ENCODE measurements around the gene CCDC106.

CCDC106 gene

GRCh38 chr19:55661826-55662225 is 13.8 kb downstream of the CCDC106 start:
- H3K9me3 Mint-ChIP-seq = no peaks in the 10 kb centered on the region
- peaks cover 49% of the 10 kb centered on the region for H3K4me1 Mint-ChIP-seq
- no peak for DNase-seq (ENCODE audit: low spot score in 2 of 2)
- peaks cover 64% of the 10 kb centered on the region for H3K36me3 Mint-ChIP-seq (ENCODE audit: insufficient read depth)
- ATAC-seq (replicated peaks; ENCODE audit: extremely low read depth, poor library complexity, severe bottlenecking) = no peak
- H3K27ac Mint-ChIP-seq (ENCODE audit: low read depth) = peak overlapping the region; percentile 69
- no peaks in the 10 kb centered on the region for H3K27me3 Mint-ChIP-seq
- H3K4me3 Mint-ChIP-seq = no peak overlapping the region

GRCh38 chr19:55663846-55664536 is 16.0 kb downstream of the CCDC106 start:
- Mint-ChIP-seq H3K4me1 (peaks cover 37% of the 10 kb centered on the region), H3K27ac (ENCODE audit: low read depth) (no peak overlapping the region), H3K4me3 (no peak overlapping the region), H3K36me3 (ENCODE audit: insufficient read depth) (peaks cover 75% of the 10 kb centered on the region), H3K9me3 (no peaks in the 10 kb centered on the region), H3K27me3 (no peaks in the 10 kb centered on the region)
- DNase-seq (ENCODE audit: low spot score in 2 of 2) (no peak), ATAC-seq (replicated peaks; ENCODE audit: extremely low read depth, poor library complexity, severe bottlenecking) (no peak)

DNA sequence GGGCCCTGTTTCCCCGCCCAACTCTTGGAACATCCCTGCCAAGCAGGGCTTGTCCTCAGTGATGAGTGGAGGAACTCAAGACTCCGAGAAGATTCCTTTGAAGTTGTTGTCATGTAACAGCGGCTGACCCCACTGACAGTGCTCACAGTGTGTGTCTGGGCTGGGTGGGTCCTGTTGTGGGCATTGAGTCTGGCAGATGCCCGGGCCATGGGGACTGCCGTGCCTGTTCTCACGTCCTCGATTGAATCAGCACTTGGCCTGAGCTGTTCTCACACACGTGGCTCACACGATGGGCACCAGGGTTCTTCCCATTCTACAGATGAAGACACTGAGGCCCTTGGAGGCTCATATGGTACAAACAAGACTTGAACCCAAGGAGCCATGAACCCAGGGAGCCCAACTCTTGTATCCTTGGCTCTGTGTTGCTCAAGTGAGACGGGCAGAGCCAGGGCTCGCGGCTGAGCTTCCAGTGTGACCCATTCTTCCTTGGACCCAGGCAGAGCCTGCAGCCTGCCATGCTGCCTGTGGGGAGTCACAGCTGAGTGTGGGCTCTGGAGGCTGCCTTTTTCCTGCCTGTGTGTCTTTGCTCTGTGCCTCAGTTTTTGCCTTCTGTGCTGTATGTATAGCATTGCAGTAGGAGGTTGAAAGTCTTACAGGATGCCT is 18.5 kb downstream of the CCDC106 start:
- Mint-ChIP-seq H3K27ac (ENCODE audit: low read depth) (no peak overlapping the region), H3K9me3 (no peaks in the 10 kb centered on the region), H3K36me3 (ENCODE audit: insufficient read depth) (peaks cover 71% of the 10 kb centered on the region), H3K4me3 (no peak overlapping the region), H3K27me3 (no peaks in the 10 kb centered on the region), H3K4me1 (peaks cover 45% of the 10 kb centered on the region)
- ATAC-seq (replicated peaks; ENCODE audit: extremely low read depth, poor library complexity, severe bottlenecking) (no peak), DNase-seq (ENCODE audit: low spot score in 2 of 2) (no peak)

- Mint-ChIP-seq H3K27ac (ENCODE audit: low read depth) (no peak overlapping the region), H3K27me3 (no peaks in the 10 kb centered on the region), H3K4me3 (no peak overlapping the region), H3K9me3 (no peaks in the 10 kb centered on the region), H3K36me3 (ENCODE audit: insufficient read depth) (peaks cover 71% of the 10 kb centered on the region), H3K4me1 (peaks cover 41% of the 10 kb centered on the region)
- ATAC-seq (replicated peaks; ENCODE audit: extremely low read depth, poor library complexity, severe bottlenecking) (no peak), DNase-seq (ENCODE audit: low spot score in 2 of 2) (no peak)
Measured at GRCh38 chr19:55667006-55667381, 19.0 kb downstream of the CCDC106 start.

GRCh38 chr19:55667511-55667910 is 19.5 kb downstream of the CCDC106 start:
- peaks cover 74% of the 10 kb centered on the region for H3K36me3 Mint-ChIP-seq (ENCODE audit: insufficient read depth)
- H3K4me3 Mint-ChIP-seq = no peak overlapping the region
- peaks cover 36% of the 10 kb centered on the region for H3K4me1 Mint-ChIP-seq
- H3K27me3 Mint-ChIP-seq = no peaks in the 10 kb centered on the region
- H3K27ac Mint-ChIP-seq (ENCODE audit: low read depth) = no peak overlapping the region
- no peaks in the 10 kb centered on the region for H3K9me3 Mint-ChIP-seq
- ATAC-seq (replicated peaks; ENCODE audit: extremely low read depth, poor library complexity, severe bottlenecking) (no peak), DNase-seq (ENCODE audit: low spot score in 2 of 2) (no peak)

DNA sequence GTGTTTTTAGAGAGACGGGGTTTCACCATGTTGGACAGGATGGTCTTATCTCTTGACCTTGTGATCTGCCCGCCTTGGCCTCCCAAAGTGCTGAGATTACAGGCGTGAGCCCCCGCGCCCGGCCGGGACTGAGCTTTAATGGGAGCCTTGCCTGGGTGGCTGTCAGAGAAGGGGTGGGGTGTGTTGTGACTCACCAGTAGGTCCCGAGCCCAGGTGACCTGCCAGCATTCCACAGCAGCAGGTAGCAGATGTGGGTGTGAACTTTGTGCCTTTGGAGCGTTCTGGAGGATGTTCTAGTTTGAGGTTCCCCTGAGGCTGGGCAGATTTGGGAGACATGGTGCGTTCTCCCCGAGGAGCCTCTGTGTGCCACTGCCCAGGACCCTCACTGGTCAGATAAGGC is 19.9 kb downstream of the CCDC106 start:
- no peak for DNase-seq (ENCODE audit: low spot score in 2 of 2)
- no peak overlapping the region for H3K4me3 Mint-ChIP-seq
- peaks cover 32% of the 10 kb centered on the region for H3K4me1 Mint-ChIP-seq
- ATAC-seq (replicated peaks; ENCODE audit: extremely low read depth, poor library complexity, severe bottlenecking) = no peak
- no peaks in the 10 kb centered on the region for H3K27me3 Mint-ChIP-seq
- peaks cover 74% of the 10 kb centered on the region for H3K36me3 Mint-ChIP-seq (ENCODE audit: insufficient read depth)
- H3K27ac Mint-ChIP-seq (ENCODE audit: low read depth) = no peak overlapping the region
- no peaks in the 10 kb centered on the region for H3K9me3 Mint-ChIP-seq

GRCh38 chr19:55668603-55669348 is 20.8 kb downstream of the CCDC106 start:
- H3K27me3 Mint-ChIP-seq = no peaks in the 10 kb centered on the region
- H3K27ac Mint-ChIP-seq (ENCODE audit: low read depth) = peak overlapping the region; percentile 46
- no peak for DNase-seq (ENCODE audit: low spot score in 2 of 2)
- peaks cover 29% of the 10 kb centered on the region for H3K4me1 Mint-ChIP-seq
- H3K4me3 Mint-ChIP-seq = no peak overlapping the region
- no peak for ATAC-seq (replicated peaks; ENCODE audit: extremely low read depth, poor library complexity, severe bottlenecking)
- no peaks in the 10 kb centered on the region for H3K9me3 Mint-ChIP-seq
- H3K36me3 Mint-ChIP-seq (ENCODE audit: insufficient read depth) = peaks cover 74% of the 10 kb centered on the region

- Mint-ChIP-seq H3K4me3 (no peak overlapping the region), H3K36me3 (ENCODE audit: insufficient read depth) (peaks cover 69% of the 10 kb centered on the region), H3K27ac (ENCODE audit: low read depth) (peak overlapping the region; percentile 46), H3K4me1 (peaks cover 34% of the 10 kb centered on the region), H3K9me3 (no peaks in the 10 kb centered on the region), H3K27me3 (no peaks in the 10 kb centered on the region)
- ATAC-seq (replicated peaks; ENCODE audit: extremely low read depth, poor library complexity, severe bottlenecking) (no peak), DNase-seq (ENCODE audit: low spot score in 2 of 2) (no peak)
Measured at GRCh38 chr19:55669418-55670279, 21.6 kb downstream of the CCDC106 start.

DNA sequence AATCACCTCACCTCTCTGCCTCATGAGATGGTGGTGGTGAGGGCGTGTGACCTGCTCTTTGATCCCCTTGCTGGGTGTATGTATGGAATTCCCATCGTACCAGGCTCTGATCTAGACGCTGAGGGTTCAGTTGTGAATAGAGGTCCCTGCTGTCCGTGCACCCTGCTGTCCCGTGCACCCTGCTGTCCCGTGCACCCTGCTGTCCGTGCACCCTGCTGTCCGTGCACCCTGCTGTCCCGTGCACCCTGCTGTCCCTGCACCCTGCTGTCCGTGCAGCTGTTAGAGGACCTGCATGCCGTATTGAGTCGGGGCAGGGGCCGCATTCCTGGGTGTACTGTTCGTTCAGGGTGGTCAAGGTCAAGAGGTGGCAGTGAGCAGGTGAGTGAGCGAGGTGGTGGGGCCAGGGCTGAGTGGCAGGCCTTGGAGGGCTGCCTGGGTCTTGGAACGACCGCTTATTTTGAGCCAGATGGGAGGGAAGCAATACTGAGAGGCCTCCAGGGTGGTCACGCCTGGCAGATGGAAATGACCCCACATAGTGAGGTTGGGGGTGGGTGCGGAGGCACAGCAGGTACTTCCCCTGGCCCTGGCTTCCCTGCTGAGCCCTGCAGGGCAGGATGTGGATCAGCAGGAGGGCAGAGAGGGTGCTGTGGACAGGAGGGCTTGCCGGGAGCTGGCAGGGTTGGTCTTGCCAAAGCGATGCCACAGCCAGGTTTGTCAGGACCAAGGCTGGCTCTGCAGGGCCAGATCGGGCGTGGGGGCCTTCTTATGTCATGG is 22.5 kb downstream of the CCDC106 start:
- DNase-seq (ENCODE audit: low spot score in 2 of 2) (no peak), ATAC-seq (replicated peaks; ENCODE audit: extremely low read depth, poor library complexity, severe bottlenecking) (no peak)
- Mint-ChIP-seq H3K27me3 (no peaks in the 10 kb centered on the region), H3K36me3 (ENCODE audit: insufficient read depth) (peaks cover 70% of the 10 kb centered on the region), H3K9me3 (no peaks in the 10 kb centered on the region), H3K4me1 (peaks cover 37% of the 10 kb centered on the region), H3K4me3 (no peak overlapping the region), H3K27ac (ENCODE audit: low read depth) (peak overlapping the region; percentile 7)

GRCh38 chr19:55671054-55671378 is 23.0 kb downstream of the CCDC106 start:
- H3K27me3 Mint-ChIP-seq = no peaks in the 10 kb centered on the region
- H3K9me3 Mint-ChIP-seq = no peaks in the 10 kb centered on the region
- H3K27ac Mint-ChIP-seq (ENCODE audit: low read depth) = peak overlapping the region; percentile 7
- no peak overlapping the region for H3K4me3 Mint-ChIP-seq
- no peak for ATAC-seq (replicated peaks; ENCODE audit: extremely low read depth, poor library complexity, severe bottlenecking)
- DNase-seq (ENCODE audit: low spot score in 2 of 2) = no peak
- peaks cover 68% of the 10 kb centered on the region for H3K36me3 Mint-ChIP-seq (ENCODE audit: insufficient read depth)
- peaks cover 42% of the 10 kb centered on the region for H3K4me1 Mint-ChIP-seq

DNA sequence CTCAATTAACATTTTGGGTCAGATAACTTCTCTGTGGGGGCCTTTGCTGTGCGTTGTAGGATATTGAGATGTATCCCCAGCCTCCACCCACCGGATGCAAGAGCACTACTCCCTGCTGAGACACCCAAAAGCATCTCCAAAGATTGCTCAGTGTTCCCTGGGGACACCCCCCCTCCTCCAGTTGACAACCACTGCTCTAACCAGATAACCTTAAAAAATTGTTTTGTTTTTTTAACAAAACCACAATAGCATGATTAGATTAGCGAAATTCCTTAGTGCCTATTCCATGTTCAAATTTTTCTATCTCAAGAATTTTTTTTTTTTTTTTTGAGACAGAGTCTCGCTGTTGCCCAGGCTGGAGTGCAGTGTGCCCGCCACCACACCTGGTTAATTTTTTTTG is 24.4 kb downstream of the CCDC106 start:
- H3K9me3 Mint-ChIP-seq = no peaks in the 10 kb centered on the region
- no peaks in the 10 kb centered on the region for H3K27me3 Mint-ChIP-seq

GRCh38 chr19:55673465-55673864 is 25.5 kb downstream of the CCDC106 start:
- DNase-seq (ENCODE audit: low spot score in 2 of 2) = no peak
- H3K9me3 Mint-ChIP-seq = no peaks in the 10 kb centered on the region
- H3K4me3 Mint-ChIP-seq = no peak overlapping the region
- peaks cover 55% of the 10 kb centered on the region for H3K36me3 Mint-ChIP-seq (ENCODE audit: insufficient read depth)
- H3K27me3 Mint-ChIP-seq = no peaks in the 10 kb centered on the region
- peaks cover 63% of the 10 kb centered on the region for H3K4me1 Mint-ChIP-seq
- H3K27ac Mint-ChIP-seq (ENCODE audit: low read depth) = peak overlapping the region; percentile 69
- no peak for ATAC-seq (replicated peaks; ENCODE audit: extremely low read depth, poor library complexity, severe bottlenecking)

More for the DNA sequence above, 24.4 kb downstream of the CCDC106 start:
- H3K4me1 Mint-ChIP-seq = peaks cover 55% of the 10 kb centered on the region
- ATAC-seq (replicated peaks; ENCODE audit: extremely low read depth, poor library complexity, severe bottlenecking) (no peak), DNase-seq (ENCODE audit: low spot score in 2 of 2) (no peak)
- H3K27ac Mint-ChIP-seq (ENCODE audit: low read depth) = peak overlapping the region; percentile 38
- H3K36me3 Mint-ChIP-seq (ENCODE audit: insufficient read depth) = peaks cover 57% of the 10 kb centered on the region
- H3K4me3 Mint-ChIP-seq = no peak overlapping the region

All from central memory CD8-positive, alpha-beta T cell (primary cell).